ENCODE measurements around the gene SHF.
A peak's percentile ranks its signal among the peaks of the same experiment; 100 is the strongest.

The SHF gene

DNA sequence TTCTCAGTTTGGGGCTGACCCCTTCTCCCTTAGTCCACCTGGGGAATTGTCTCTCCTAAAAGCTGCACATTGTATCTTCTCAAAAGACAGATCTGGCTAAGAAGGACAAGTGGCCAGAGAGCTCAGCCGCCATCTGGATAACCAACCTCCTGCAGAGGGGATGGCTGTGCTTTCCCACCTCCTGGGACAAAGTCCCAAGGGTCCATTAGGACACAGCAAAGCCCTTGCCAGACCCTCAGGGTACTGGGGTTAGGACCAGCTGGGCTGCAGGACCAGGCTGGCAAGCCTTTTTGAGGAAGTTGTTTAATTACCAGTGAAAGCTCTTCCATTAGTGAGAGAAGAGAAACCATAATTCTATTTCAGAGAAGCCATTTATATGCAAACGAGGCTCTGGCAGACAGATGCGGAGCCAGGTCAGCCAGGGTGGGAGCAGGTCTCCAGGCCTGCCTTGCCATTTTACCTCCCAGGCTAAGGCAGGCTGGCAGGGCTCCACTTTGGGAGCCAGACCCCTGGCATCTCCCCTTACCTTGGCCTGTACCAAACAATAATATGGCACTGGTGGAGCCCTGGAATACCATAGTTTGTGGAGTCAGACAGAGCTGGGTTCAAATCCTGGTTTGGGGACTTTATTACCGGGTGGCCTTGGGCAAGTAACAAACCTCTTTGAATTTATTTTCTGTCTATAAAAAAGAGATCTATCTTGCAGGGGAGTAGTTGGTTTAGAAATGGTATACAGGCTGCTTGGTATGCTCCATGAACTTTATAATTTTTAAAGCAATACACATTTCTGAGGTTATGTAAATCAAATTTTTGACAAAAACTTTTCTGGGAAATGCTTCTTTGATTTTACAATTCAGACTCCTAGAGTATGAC is 17.9 kb downstream of the SHF start:
- no peak for DNase-seq (ENCODE audit: low spot score)

DNA sequence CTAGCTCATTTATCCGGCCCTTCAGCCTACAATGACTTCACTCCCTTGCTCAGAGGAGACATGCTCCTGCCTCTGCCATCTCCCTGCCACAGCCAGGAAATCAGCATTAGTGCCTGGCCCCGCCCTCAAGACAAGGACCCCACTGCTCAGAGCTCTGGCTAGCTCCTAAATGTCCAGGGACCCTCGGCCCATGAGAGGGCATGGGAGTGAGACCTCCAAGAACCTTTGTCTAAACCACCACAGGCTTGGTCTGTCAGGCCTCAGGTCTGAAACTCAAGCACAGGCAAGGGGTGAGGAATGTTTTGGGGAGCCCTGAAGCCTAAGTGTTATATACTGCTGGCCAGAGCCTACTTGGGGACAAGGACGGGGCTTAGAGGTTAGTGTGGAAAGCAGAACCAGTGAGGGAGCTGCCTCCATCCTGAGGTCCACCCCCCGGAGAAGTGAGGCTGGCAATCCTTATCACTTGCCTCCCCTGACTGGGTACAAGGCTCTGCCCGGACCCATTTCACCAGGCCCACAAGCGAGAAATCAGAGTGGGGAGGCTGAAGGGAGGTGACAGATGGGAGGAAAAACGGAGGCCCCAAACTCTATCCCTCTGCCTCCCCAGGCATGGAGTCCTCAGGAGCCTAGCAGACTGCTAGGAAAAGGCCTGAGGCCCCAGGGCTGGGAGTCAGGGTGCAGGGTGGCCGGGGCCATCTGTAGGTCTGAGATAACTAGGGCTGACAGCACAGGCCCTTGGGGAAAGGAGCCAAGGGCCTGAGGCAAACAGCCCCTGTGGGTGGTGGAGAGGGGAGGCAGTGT is 18.8 kb downstream of the SHF start:
- no peak for DNase-seq (ENCODE audit: low spot score)

DNA sequence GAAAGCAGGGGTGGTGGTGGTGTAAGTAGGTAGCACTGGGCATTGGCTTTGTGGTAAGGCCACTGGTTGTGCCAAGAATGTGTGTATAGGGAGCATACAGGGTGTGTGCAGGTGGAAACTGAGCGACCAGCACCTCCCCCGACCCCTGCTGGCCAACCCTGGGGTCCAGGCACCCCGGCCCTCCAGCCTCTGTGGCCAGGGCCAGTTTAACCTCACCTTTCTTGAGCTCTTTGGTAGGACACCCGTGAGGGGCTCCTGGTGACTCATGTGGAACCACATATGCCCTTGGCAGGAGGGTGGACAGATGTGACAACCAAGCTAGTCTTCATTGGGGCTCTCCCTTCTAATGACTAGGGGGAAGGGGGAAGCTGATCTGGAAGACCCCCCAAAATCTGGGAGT is 19.5 kb downstream of the SHF start:
- DNase-seq (ENCODE audit: low spot score), result no peak

- no peak for DNase-seq (ENCODE audit: low spot score)
Observed at GRCh38 chr15:45167631-45168205, 20.0 kb downstream of the SHF start.

DNA sequence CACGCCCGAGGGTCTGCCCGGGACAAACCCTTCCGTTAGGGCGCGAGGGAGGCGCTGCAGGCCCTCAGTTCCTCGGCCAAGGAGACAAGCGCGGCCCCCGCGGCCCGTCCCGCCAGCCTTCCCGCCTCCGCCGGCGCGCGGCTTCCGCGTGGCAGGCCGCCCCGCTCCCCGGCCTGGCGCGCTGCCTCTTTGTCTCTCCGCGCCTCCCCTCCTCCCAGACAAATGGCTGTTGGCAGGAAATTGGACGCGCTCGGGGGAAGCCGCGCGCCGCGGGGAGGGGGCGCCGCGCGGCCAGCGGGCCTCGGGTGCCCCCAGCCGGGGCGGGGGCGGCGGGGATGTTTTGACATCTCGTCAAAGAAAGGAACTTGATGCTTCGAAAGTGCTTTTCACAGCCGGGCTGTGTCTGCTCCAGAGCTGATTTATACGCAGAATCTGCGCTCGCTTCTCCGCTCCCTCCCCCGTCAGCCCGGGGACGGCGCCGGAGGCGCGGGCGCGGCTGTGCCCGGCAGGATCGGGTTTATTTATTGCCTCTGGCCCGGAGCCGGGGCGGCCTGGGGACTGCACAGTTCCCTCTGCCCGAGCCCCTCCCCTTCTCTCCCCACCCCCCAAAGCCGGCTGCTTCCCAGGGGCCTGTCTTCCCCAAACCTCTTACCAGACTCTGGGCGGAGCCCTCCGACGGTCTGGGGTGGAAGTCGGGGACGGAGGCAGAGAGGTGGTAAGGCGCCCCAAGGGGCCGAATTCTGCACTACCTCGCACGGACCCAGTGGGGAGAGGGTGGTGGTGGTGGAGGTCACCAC is 20.7 kb downstream of the SHF start:
- peak; percentile 84 for DNase-seq (ENCODE audit: low spot score)

DNA sequence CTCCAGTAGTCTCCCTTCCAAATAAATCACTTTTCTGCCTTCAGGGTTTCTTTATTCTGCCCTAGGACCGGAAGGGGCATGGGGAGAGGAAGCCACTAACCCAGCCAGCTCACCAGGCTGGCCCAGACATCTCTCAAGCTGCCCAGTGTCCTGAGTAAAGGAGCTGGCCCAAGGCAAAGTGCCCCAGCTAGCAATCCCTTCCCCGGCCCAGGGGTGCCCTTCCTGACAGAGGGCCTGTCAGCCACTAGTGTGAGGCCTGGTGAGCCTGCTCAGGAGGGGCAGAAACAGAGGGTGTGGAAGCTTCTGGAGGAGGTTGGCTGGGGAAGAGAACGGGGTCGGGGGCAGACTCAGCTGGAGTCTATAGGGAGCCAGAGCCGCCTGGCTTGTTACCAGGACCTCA is 22.2 kb downstream of the SHF start:
- DNase-seq (ENCODE audit: low spot score), result no peak

DNA sequence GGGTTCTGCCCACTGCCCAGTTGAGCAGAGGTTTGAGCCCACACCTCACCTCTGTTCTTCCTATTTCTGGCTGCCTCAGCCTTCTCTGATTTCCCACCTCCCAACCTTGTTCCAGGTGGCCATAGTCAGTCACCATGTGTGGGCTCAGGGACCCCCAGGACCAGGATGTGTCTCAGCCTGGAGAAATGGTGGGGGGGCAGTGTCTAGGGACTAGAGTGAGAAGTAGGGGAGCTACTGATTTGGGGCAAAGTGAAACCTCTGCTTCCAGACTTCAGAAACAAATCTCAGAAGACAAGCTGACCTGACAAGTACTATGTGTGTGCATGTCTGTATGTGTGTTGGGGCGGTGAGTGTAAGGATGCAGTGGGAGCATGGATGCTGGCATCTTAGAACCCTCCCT is 22.9 kb downstream of the SHF start:
- DNase-seq (ENCODE audit: low spot score), result no peak

GRCh38 chr15:45163508-45163856 is 24.3 kb downstream of the SHF start:
- no peak for DNase-seq (ENCODE audit: low spot score)

- peak; percentile 55 for DNase-seq (ENCODE audit: low spot score)
Observed at GRCh38 chr15:45162771-45163507, 24.8 kb downstream of the SHF start.

- DNase-seq (ENCODE audit: low spot score), result no peak
Observed at GRCh38 chr15:45161666-45162065, 26.1 kb downstream of the SHF start.

DNA sequence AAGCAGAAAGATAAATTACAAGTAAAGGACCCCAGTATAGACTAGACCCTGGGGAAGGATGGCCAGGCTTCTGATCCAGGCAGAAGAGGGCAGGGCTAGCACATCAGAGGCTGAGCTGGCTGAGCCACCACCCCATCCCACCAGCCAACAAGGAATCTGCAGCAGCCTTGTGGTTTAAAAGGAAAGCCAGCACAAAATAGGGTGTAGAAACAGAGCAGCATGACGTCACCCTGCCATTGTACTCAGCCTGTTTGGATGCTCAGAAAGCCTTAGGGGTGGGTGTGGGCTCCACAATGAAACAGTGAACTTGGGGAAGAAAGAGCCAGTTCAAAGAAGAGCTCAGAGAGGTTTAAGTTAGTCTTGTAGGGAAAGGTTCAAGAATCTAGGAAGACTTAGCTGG is 29.8 kb downstream of the SHF start:
- DNase-seq (ENCODE audit: low spot score), result no peak

GRCh38 chr15:45156744-45157455 is 30.9 kb downstream of the SHF start:
- no peak for DNase-seq (ENCODE audit: low spot score)

DNA sequence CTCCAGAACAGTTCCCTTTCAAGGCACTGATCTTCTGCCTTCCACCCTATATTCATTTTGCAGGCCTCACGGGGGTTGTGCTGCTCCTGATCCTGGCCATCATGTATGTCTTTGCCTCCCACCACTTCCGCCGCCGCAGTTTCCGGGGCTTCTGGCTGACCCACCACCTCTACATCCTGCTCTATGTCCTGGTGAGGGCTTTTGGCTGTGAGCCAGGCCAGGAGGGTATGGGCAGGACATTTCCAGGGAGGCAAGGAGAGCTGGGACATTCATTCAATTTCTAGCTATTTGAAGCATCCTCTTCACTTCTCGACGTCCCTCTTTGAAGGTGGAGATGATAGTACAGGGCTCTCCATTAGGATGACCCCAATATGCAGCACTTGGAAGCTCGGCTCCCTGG is 32.0 kb downstream of the SHF start:
- DNase-seq (ENCODE audit: low spot score), result no peak

DNA sequence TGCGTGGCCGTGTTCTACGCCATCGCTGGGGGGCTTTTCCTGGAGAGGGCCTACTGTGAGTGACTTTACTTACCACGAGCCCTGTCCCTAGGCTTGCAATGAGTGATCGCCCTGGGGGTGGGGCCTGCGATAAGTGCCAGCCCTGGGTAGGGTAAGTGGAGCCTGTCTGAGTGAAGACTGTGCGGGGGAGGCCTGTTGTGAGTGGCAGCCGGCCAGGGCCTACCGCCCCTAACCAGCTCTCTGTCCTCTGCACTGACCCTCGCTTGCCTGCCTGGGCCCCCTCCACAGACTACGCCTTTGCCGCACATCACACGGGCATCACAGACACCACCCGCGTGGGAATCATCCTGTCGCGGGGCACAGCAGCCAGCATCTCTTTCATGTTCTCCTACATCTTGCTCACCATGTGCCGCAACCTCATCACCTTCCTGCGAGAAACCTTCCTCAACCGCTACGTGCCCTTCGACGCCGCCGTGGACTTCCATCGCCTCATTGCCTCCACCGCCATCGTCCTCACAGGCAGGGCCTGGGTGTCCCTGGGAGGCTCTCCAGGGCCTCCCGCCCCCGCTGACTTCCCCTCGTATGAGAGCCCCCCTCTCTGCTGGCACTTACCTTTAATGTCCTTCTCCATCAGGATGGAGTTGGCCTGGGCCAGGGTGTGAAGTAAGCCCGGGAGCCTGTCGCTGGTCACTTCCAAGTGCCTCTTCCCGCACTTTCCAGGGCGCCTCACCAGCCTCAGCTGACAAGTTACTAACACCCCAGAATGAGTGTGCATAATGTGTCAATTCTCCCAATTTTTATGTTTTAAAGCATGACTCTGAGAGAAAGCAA is 35.6 kb downstream of the SHF start:
- DNase-seq (ENCODE audit: low spot score), result no peak

GRCh38 chr15:45150997-45151396 is 36.8 kb downstream of the SHF start:
- DNase-seq (ENCODE audit: low spot score), result no peak

GRCh38 chr15:45150481-45150880 is 37.3 kb downstream of the SHF start:
- DNase-seq (ENCODE audit: low spot score), result no peak

DNA sequence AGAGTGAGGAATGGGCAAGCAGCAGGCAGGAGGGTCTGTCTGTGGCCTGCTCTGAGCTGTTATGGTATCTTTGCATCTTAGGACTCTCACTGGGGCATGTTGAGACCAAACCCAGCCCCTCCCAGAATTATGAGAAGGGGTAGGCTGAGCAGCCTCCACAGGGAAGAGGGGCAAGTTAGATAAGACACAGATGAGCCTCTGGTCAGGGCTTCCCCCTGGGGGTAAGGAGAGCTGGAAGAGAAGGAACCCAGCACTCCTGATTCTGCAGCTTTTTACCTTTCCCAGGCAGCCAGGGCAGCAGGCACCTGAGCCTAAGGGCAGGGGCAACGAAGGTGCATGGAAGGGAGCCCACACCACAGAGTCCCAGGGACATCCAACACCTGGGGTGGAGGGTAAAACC is 38.7 kb downstream of the SHF start:
- DNase-seq (ENCODE audit: low spot score), result no peak

DNA sequence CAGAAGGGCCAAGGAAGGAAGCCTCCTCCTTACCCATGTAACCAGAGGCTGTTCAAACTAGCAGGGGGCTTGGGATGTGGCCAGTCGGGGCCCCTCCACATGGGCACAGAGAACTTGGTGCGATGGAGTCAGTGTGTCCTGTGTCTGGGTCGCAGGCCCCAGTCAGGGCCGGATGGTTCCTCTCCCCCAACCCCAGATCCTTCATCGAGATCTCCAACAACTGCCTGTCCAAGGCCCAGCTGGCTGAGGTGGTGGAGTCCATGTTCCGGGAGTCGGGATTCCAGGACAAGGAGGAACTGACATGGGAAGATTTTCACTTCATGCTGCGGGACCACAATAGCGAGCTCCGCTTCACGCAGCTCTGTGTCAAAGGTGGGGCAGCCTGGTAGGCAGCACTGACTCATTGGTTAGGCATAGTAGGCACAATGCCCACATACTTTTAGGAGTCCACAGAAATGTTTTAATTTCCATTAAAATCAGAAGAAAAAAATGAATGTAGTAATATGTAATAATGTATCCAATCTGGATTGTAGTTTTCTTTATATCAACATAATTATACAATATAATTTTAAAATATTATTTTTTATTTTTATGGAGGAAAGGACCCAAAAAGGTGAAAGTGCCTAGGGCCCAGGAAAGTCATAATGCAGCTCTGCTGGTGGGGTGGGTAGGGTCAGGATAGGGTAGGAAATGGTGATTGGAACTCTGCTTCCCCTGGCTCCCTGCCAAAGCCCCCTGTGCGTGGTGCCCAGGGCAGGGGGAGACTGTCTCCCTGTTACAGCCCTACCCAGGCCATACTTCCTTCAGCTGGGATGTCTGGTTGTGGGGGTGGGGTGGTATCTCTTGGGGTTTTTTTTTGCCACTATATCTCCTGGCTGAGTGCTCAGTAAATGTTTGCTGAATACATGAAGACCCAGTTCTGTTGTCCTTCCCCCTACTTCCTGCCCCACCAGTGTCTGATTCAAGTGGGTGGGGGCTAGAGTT is 39.4 kb downstream of the SHF start:
- no peak for DNase-seq (ENCODE audit: low spot score)

DNA sequence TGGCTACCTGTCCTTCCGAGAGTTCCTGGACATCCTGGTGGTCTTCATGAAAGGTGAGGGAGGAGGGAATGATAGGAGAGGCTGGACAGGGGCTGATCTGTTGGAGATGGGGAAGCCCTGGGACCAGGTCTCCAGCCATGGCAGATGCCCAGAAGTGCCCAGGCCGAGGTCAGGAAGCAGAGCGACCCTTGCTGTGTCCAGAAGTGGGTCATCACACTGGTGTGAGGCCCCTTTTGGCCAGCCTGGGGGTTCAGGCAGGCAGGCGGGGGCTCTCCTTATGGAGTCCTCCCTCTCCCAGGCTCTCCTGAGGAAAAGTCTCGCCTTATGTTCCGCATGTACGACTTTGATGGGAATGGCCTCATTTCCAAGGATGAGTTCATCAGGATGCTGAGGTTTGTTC is 40.2 kb downstream of the SHF start:
- no peak for DNase-seq (ENCODE audit: low spot score)

Data from CD4-positive, alpha-beta T cell treated with Interleukin-6 at 100 ng/mL for 8 hours (primary cell).